ENCODE results near the gene POU6F2.

DNA sequence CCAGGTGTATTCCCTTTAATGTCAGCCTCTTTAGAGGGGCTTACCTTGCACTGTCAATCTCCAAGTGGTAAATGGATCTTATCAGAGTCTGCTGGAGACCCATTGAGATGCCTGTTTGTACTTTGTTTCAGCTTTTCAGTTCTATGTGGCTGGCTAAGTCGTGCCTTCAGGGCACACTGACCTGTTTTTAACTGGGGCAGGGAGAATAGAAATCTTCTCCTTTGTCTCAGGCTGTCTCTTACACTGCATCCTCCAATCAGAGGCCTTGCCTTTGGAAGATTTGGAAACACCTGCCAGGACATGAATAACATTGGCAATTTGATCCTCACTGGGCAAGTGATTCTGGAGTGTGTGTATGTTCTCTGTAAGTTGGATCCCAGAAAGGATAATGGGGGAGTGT, 65.0 kb downstream of the POU6F2 start:
- TF ChIP-seq CTCF (IDR thresholded peaks at IDR 0.05) (no peak), EZH2 (IDR thresholded peaks at IDR 0.05; ENCODE audit: borderline replicate concordance, insufficient read depth, low read depth, low read length, poor library complexity, severe bottlenecking) (no peak)
